Choroid plexus epithelial cell (primary cell): ENCODE data around the gene MLC1.

Source experiments
- DNase-seq: peaks from one replicate; pipeline ENCODE4 v3.0.0-alpha.2; 2010; ENCODE audit warnings: low read depth
- H3K4me3 ChIP-seq: 2 replicates; pipeline ENCODE4 v1.5.1; 2011; ENCODE audit warnings: low read depth, mild to moderate bottlenecking, control low read depth, low read length, moderate library complexity
- CTCF ChIP-seq: conservative IDR thresholded peaks from 2 replicates; pipeline ENCODE4 v1.5.1; 2011; ENCODE audit warnings: low read depth, mild to moderate bottlenecking, control low read depth, inconsistent platforms, low read length, moderate library complexity

The MLC1 gene

DNA sequence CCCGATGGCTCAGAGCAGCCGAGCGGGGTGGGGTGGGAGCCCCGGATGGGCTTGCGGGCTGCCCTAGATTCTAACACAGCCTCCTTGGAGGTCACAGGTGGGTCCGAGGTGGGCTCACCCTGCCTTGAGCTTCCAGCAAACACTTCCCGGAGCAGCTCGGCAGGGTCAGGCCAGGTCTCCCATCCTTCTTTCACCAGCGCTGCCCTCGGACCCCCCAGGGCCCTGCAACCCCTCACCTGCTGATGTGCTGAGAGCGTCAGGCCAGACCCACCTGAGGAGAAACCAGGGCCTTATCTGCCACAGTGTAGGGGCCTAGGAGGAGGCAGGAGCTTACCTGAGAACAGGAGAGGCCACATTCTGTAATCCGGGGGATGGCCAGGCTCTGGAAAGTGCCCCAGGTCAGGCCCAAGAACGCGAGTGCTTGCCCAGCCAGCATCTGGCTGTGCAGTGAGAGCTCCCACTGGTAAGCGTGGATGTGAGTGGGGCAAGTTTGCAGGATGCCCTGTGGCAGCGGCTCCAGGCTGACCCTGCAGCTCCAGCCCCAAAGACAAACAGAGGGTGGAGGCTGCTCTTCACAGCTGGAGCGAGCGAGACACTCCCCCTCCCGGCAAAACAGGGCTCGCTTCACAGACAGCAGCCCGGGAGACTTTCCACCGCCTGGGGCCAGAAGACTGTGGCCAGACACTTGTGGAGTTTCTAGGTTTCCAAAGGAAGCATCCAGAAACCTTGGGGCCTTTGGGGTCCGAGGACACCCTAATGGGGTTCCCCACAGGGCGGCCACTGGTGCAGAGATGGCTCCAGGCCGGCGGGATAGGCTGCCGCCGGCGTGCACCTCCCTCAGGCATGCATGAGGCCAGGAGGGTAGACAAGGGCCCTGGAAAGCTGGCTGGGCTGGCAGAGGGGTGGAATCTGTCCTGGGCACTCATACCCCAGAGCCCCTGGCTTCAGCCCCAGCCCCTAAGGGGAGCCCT, 72.7 kb downstream of the MLC1 start, which contains the start of gene IL17REL:
IL17REL (minus strand) TSS at position 555 of the 971 bp plus-strand sequence; CDS start at position 436, 119 bp downstream.
- peak; percentile 47 for TF ChIP-seq CTCF
- no peak within 1 kb of the TSS for H3K4me3 ChIP-seq
- DNase-seq: peak; percentile 37

GRCh38 chr22:50011447-50012210, 73.6 kb downstream of the MLC1 start:
- H3K4me3 ChIP-seq: no peak overlapping the region
- DNase-seq: no peak
- no peak for TF ChIP-seq CTCF

GRCh38 chr22:50010676-50011446, 74.4 kb downstream of the MLC1 start:
- H3K4me3 ChIP-seq: no peak overlapping the region
- no peak for TF ChIP-seq CTCF
- no peak for DNase-seq

DNA sequence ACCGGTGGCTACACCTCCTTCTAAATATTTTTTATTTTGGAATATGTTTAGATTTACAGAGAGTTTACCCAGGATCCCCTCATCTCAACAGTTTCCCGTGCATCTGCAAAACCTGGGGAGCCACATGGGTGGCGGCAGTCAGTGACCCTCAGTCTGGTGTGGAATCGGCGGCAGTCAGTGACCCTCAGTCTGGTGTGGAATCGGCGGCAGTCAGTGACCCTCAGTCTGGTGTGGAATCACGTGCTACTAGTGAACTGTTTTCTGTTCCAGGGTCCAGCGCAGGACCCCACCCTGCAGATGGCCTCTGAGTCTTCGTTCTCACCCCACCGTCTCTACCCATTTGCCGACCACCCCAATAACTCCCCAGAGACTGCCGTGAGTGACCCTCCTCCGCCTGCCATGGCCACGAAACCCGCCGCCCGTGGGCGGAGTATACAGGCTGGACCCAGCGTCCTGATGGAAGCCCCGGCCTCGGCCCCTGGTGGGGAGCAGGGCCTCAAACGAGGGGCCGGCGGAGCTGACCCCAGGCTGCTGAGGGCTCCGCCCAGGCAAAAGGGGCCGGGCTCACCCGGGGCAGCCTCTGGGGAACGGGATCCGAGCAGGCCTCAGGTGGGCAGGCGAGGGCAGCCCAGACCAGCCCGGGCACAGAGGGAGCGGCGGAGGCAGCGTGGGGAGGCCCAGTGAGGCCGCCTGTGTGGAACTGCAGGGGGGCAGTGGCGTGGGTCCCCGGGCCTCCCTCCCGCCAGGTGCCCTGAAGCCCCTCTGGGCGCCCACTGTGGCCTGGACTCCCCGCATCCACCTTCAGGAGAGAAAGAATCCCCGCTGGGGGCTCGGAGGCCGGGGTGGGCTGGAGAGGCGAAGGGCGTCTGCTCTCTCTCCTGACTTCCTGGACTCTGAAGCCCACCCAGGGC, 75.2 kb downstream of the MLC1 start:
- TF ChIP-seq CTCF: no peak
- DNase-seq: no peak
- no peak overlapping the region for H3K4me3 ChIP-seq
